SK-MEL-5 (cell line): ENCODE measurements around the gene CCSER2. TPM values are rescaled to one million over a fixed set of nuclear protein-coding genes. Genes with fewer than 3 reads are reported as not detected.
"Not testable (repeated sequence)": the region's sequence is repeated elsewhere in the genome, so short reads cannot be mapped to it uniquely, and the experiment has no call there.

Source experiments
- DNase-seq: peaks from one replicate; pipeline ENCODE4 v3.0.0-alpha.2; 2016; ENCODE audit warnings: low read depth, low spot score
- in situ Hi-C: cut with HindIII; loops from 2 replicates; pipeline ENCODE4 v1.10.0; 2016; ENCODE audit warnings: low sequenced_read_pairs, high pct_unique_total_duplicates, low pct_unique_long_range_greater_than_20kb
- total RNA-seq: library from RNA; depleted of rRNA; stranded (reverse); fragments of >200 nt; shearing (Covaris generic); gene quantifications from 2 replicates; pipeline ENCODE4 v1.2.3, GENCODE V29; 2014

Gene CCSER2
- total RNA-seq, 1 experiment from 2014 or later: 15.6 TPM

DNA sequence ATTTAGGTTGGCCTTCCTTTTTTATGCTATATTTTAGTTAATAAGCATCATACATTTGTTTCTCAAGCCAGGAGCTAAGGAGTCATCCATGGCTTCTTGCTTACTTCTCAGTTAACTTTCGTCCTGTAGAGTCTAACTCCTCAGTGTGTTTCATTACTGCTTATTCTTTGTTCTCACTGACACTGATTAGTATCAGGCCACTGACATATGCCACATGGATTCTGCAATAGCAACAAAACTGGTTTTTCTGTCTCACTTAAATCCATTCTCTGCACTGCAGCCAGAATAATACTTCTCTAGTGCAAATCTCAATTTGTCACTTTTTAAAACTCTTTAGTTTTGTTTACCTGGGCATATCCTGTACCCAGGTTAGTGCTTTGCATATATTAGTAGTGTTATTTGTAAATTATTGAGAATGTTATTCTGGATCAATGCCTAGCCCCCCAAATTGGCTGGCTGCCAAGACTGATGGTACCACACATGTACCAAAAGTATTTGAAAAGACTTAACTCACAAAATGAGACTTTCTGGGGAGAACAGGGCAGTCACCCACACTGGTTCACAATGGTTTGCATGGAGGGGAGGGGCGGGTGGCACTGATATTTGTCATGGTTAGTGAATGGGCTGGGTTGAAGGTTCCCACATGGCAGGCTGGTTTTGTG lies 79.1 kb downstream of the CCSER2 start:
- no peak for DNase-seq
- in situ Hi-C loops: no loop called here

DNA sequence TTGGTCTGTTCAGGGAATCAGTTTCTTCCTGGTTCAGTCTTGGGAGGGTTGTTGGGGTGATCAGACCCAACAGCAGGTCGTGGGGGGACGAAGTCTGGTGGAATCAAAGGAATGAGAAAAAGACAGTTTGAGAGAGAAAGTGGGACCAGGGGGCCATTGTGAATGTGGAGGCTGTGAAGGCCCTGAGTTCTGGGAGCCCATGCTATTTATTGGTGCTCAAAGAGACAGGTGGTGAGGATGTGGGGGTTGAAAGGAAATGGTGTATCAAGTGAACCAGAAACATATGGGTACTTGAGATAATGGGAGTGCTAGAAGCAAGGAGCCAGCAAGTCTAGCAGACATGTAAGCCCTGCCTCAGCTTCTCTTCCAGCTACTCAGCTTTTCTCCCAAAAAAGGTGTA lies 84.1 kb downstream of the CCSER2 start:
- in situ Hi-C loops: no loop called here
- DNase-seq: no peak

DNA sequence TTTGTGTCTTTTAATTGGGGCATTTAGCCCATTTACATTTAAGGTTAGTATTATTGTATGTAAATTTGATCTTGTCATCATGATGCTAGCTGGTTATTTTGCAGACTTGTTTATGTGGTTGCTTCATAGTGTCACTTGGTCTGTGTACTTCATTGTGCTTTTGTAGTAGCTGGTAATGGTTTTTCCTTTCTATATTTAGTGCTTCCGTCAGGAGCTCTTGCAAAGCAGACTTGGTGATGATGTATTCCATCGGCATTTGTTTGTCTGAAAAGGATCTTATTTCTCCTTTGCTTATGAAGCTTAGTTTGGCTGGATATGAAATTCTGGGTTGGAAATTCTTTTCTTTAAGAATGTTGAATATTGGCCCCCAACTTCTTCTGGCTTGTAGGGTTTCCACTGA lies 85.7 kb downstream of the CCSER2 start:
- DNase-seq, in situ Hi-C loops: not testable (repeated sequence)

DNA sequence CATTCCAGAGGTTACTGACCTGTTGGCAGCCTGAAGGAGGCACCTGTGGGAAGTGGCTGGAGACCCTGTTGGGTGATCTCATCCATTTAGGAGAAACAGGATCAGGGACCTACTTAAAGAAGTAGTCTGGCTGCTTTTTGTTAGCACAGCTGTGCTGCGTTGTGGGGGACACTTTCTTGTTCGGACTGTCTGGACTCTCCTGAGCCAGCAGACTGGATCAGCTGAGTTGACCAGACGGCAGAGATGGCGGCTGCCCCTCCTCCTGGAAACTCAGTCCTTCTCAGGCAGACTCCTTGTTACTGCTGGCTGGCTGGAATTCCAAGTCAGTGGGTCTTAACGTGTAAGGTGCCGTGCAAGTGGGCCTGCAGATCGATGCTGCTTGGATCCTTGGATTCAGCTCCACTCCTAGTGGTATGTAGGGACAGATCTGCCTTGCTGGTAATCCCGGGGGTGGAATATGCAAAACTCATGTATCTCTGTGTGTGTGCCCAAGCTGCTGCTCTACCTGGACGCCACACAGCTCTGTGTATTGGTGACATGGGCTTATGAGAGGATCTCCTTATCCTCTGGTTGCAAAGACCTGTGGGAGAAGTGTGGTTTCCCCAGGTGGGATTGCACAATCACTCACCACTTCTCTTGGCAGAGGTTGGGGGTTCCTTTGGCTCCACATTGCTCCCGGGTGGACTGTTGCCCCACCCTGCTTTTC lies 87.3 kb downstream of the CCSER2 start:
- no peak for DNase-seq
- in situ Hi-C loops: no loop called here

DNA sequence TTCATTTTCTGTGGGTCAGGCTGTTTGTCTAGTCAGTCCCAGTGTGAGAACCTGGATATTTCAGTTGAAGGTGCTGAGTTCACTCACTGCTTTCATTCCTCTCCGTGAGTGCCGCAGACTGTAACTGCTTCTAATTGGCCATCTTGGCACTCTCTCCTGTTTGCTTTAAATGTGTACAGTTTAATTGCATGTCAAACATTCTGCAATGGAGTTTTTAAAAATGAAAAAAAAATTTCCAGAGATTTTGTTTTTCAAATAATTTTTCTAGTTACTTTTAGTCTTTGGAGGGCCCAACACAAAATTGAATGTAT lies 87.8 kb downstream of the CCSER2 start:
- DNase-seq: no peak
- in situ Hi-C loops: no loop called here

DNA sequence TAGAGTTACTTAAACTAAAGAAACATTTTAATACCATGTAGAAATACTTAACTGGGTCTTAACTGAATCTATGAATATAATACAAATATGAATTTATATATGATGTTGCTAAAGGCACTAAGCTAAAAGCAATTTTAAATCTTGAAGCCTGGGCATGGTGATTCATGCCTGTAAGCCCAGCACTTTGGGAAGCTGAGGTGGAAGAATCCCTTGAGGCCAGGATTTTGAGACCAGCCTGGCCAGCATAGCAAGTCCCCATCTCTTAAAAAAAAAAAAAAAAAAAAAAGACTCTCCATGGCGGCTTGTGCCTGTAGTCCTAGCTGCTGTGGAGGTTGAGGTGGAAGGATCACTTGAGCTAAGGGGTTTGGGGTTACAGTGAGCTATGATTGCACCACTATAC lies 95.3 kb downstream of the CCSER2 start:
- in situ Hi-C loops: no loop called here
- DNase-seq: no peak

DNA sequence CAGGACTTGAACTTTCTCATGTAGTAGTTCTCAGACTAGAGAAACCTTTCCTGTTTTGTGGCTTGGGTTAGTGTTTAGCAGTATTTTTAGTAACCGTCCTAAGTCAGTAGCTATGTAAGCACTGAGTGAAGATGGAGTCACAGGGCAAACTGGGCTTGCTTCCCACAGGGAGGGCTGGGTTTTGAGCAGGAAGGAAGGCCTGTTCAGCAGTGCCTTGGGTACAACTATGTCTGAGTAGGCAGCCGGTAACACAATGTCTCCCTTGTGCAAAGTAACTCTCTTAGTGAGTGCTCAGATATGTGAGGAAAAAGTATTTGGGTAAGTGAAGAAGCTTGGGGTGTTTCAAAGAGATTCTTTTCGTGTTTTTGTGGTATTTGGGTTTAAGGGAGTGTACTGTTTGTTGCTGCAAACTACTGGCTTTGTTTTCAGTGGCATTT lies 96.4 kb downstream of the CCSER2 start:
- DNase-seq: peak; percentile 97
- in situ Hi-C loops: no loop called here

DNA sequence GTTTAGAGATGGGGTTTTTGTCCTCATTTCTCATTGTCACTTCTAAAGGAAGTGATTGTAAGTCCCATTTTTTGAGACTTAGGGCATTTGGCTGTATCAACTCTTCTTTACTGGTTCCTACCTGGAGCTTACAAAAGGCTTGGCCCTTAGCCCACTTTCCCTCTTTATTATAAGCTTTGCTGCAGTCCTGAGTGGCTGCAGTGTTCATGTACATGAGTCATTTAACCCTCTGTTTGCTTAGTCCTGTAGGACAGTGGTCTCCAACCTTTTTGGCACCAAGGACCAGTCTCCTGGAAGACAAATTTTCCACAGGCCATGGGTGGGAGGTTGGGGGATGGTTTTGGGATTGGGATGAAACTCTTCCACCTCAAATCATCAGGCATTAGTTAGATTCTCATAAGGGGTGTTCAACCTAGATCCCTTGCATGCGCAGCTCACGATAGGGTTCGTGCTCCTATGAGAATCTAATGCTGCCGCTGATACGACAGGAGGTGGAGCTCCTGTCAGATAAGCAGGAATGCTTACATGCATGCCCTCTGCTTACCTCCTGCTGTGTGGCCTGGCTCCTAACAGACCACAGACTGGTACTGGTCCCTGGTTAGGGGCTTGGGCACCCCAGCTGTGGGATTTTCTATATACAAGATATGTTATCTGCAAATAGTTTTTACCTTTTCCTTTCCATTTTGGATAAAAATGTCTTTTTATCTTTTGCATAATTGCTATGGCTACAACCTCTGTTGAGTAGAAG lies 99.7 kb downstream of the CCSER2 start:
- in situ Hi-C loops: no loop called here
- no peak for DNase-seq

DNA sequence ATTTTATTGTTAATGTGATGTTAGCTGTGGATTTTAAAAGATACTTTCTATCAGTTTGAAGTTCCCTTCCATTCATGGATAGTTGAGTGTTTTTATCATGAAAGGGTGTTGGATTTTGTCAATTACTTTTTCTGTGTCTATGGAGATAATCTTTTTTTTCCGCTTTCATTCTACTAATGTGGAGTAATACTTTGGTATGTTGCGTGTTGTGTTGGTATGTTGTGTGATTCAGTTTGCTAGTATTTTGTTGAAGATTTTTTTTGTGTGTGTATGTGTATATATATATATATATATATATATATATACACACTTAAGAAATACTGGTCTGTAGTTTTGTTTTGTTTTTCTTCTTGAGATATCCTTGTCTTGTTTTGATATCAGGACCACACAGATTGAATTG lies 100.3 kb downstream of the CCSER2 start:
- in situ Hi-C loops: no loop called here

DNA sequence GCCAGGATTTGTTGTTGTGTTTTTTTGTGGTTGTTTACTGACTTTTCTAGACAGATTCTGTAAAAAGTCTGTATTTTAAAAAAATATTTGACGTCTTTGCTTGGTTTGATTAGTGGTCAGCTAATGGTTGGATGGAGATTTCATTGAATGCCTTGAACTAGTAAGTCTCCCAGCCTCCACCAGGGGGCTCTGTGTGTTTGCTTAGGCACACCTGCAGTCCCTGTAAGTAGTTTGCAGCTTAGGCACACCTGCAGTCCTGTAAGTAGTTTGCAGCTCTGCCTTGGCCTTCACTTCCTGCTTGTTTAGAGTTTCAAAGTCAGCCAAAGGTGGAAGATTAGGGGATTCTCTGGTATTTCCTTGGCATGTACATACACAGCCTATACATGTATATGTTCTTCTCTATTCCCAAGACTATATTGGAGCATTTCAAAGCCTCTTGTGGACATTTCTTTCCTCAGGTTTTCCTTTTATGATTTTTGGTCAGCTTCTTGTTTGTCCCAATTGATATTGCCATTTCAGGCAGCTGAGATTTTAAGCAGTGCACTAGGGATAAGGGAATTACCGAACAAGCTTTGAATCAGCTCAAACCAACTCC lies 101.6 kb downstream of the CCSER2 start:
- in situ Hi-C loops: no loop called here

More for the DNA sequence above, 100.3 kb downstream of the CCSER2 start:
- DNase-seq: no peak

DNA sequence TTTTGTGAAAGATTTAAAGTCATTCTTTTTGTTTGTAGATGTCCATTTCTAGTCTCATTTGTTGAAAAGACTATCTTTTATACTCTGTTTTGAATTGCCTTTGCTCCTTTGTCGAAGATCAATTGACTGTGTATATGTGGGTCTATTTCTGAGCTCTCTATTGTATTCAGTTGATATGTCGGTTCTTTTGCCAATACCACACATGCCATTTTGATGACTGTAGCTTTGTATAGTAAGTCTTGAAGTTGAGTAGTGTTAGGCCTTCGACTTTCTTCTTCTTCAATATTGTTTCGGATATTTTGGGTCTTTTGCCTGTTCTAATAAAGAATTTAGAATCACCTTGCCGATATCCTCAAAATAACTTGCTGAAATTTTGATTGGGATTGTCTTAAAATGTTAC lies 104.5 kb downstream of the CCSER2 start:
- in situ Hi-C loops: no loop called here
- no peak for DNase-seq

More for the DNA sequence above, 101.6 kb downstream of the CCSER2 start:
- peak; percentile 68 for DNase-seq

DNA sequence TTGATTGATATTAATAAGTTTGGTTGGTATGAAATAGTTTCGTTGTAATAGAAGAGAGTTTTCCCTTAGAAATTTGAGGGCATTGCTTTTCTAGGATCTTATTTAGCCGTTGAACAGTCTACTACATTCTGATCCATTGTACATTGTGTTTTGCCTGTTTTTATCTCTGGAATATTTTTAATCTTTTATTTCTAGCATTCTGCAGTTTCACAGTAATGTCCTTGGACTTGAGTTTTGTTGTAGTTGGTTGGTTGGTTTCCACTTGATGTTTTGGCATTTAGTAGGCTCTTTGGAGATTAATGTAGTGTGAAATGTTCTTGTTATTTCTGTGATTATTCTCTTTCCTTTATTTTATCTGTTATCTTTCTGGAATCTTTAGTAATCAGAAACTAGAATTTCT lies 112.4 kb downstream of the CCSER2 start:
- in situ Hi-C loops: no loop called here
- no peak for DNase-seq

DNA sequence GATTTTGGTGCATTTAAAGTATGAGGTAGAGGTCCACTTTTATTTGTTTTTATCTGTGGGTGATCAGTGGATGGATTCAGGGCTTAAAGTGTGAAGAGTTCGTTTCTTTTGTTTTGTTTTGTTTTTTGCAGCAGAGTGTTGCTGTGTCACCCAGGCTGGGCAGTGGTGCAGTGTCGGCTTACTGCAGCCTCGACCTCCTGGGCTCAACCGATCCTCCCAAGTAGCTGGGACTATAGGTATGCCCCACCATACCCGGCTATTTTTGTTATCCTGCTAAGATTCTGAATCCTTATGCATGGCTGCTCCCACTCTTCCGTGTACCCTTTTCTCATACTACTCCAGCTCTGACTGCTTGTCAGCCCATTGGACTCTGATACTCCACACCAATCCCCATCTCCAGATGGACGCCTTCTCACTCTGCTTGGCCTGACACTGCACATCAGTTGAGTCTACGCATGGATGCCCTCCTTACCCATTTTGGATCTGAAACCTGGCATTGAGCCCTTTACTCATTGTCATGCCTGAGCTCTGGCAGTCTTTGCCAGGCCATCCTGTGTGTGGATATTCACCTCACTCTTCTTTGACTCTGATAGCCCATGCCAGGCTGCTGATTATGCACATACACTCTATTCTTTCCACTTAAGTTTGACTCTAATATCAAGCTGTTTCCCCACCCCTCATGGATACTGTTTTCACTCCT lies 119.5 kb downstream of the CCSER2 start:
- no peak for DNase-seq
- in situ Hi-C loops: no loop called here

DNA sequence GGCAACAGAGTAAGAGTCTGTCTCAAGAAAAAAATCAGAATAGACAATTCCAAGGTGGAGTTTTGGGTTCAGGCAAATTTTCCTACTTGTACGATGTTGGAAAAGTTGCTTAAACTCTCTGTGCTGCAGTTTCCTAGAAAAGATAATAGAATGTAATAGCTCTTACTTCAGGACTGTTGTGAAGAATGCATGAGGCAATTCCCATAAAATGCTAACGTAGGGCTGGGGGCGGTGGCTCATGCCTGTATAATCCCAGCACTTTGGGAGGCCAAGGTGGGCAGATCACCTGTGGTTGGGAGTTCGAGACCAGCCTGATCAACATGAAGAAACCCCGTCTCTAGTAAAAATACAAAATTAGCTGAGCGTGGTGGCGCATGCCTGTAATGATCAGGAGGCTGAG lies 121.0 kb downstream of the CCSER2 start:
- DNase-seq, in situ Hi-C loops: not testable (repeated sequence)

DNA sequence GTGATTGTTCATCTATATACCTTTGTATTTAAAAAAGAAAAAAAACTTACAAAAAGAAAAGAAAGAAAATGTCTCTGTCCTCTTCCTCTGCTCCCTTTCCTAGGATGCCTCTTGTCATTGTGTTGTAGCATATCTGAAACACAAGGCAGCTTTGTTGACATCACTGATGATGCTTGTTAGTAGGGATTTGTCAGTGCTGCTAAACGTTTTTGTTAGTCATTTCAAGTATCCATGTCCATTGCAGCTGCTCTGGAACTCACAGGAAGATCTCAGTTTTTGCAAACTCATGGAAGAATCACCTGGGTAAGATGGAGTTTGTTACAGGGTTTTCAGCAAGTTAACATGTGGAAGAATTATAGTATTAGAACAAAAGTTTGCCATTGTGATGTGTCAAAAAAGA lies 123.6 kb downstream of the CCSER2 start:
- DNase-seq: peak; percentile 25
- in situ Hi-C loops: no loop called here

DNA sequence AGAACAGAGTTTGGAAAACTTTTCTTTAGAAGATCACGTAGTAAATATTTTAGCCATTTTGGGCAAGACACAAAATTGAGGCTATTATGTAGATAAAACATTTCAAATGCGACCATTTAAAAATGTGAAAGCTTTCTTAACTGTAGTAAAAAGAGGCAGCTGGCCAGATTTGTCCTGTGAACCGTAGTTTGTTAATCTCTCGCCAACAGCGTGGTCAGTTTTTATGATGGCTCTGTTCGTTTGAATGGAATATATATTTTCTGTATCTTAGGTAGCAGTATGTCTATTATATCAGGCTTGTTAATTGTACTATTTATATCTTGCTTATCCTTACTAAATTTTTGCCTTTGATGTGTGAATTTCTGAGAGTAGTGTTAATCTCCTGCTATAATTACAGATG lies 124.9 kb downstream of the CCSER2 start:
- in situ Hi-C loops: no loop called here
- no peak for DNase-seq

DNA sequence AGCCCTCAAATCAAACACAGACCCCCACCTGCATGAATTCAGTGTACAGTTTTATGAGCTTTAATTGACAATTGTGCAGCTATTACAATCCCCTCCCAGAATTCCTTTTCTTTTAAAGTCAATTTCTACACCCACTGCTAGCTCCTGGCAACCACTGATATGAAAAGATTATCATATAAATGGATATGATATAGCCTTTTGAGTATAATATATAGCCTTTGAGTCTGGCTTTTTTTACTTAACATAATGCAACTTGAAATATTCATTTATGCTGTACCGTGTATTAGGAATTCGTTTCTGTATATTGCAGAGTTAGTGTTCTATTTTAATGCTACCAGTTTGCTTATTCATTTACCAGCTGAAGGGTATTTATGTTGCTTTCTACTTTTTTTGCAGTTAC lies 127.7 kb downstream of the CCSER2 start:
- DNase-seq: no peak
- in situ Hi-C loops: no loop called here

DNA sequence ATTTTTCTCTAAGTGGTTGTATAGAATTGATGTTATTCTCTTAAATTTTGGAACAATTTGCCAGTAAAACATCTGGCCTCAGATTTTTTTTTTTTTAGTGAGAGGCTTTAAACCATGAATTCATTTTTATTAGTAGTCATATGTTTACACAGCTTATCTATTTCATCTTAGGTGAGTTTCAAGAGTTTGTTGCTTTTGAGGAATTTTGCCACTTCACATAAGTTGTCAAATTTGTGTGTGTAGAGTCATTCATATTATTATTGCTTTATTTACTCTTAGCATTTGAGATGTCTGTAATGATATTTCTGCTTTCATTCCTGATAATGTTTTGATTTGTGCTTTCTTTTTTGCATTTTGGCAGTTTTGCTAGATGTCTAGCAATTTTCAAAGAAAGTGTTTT lies 132.1 kb downstream of the CCSER2 start:
- in situ Hi-C loops: no loop called here
- DNase-seq: no peak
